Esophagus squamous epithelium (tissue), 4 donors: ENCODE data around the gene PHOSPHO1.

Experiments
- POLR2A ChIP-seq, 4 donors: fragments of 450-650 bp; IDR thresholded peaks; one replicate each; pipeline ENCODE4 v1.6.1; 2017; ENCODE audit warnings: antibody characterized with exemption in 4 of 4, mild to moderate bottlenecking in 4 of 4, moderate library complexity in 3 of 4
- TF ChIP-seq, protein P1 (sequence below), 6 experiments: fragments of 450-650 bp in 4 of 6; fragments of 200-600 bp in 2 of 6; sonication (generic) in 2 of 6; IDR thresholded peaks; one replicate each; pipeline ENCODE4 v1.5.1; 2016 to 2019; ENCODE audit warnings: antibody characterized with exemption in 6 of 6, mild to moderate bottlenecking in 4 of 6, moderate library complexity in 4 of 6

DNA sequence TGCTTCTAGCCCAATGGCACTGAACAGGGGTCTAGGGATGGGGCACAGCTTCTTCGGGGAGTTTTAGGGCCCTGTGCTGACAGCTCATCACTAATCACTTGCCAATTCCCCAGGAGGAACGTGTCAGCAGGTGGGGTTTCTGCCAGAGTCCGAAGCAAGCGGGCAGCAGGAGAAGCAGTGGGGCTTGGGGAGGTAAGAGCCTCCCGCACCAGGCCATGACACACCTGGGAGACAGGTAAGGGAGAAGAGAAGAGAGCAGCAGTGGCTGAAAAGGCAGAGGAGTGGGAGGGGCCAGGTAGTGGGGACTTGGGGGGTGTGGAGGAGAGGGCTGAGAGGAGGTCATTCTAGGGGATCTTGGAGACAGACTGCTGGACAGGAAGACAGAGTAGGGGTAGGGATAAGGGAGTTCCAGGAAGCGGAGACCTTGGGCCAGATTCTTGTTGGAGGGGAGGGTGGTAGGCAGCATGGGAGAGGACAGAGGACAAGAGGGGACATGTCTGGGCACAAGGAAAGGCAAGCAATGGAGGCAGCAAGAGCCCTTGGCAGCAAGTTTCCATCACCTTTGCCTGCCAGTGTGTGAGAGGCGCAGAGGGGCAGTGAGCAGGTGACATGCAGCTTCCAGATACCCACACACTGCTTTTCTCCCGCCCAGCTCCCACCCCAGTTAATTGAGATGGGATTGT is 4.9 kb downstream of the PHOSPHO1 start:
- TF ChIP-seq POLR2A (IDR thresholded peaks at IDR 0.05): no peak
- TF ChIP-seq, protein P1, sequence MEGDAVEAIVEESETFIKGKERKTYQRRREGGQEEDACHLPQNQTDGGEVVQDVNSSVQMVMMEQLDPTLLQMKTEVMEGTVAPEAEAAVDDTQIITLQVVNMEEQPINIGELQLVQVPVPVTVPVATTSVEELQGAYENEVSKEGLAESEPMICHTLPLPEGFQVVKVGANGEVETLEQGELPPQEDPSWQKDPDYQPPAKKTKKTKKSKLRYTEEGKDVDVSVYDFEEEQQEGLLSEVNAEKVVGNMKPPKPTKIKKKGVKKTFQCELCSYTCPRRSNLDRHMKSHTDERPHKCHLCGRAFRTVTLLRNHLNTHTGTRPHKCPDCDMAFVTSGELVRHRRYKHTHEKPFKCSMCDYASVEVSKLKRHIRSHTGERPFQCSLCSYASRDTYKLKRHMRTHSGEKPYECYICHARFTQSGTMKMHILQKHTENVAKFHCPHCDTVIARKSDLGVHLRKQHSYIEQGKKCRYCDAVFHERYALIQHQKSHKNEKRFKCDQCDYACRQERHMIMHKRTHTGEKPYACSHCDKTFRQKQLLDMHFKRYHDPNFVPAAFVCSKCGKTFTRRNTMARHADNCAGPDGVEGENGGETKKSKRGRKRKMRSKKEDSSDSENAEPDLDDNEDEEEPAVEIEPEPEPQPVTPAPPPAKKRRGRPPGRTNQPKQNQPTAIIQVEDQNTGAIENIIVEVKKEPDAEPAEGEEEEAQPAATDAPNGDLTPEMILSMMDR (IDR thresholded peaks at IDR 0.05): no peak
